Measurements from ENCODE around the gene COL6A5. TPM values are rescaled to one million over a fixed set of nuclear protein-coding genes. Genes with fewer than 3 reads are reported as not detected.
"Not testable (repeated sequence)": the region's sequence is repeated elsewhere in the genome, so short reads cannot be mapped to it uniquely, and the experiment has no call there.

Gene COL6A5
- total RNA-seq, 1 experiment from 2014 or later, result not detected

GRCh38 chr3:130395916-130396315, 50.4 kb downstream of the COL6A5 start:
- peak; percentile 80 for ATAC-seq
- ChIA-PET POLR2A (ENCODE audit: unreplicated experiment) (no interaction called here), CTCF (no interaction called here)
- Histone ChIP-seq H3K9ac (ENCODE audit: low read length) (no peak overlapping the region), H2AFZ (ENCODE audit: low read length) (no peak overlapping the region), H3K4me3 (ENCODE audit: low read length) (no peak overlapping the region), H3K4me2 (ENCODE audit: low read length) (peak overlapping the region; percentile 40), H3K9me2 (replicated peaks; ENCODE audit: low read length) (no peaks in the 10 kb centered on the region), H3F3A (ENCODE audit: low read length, unreplicated experiment) (no peaks in the 10 kb centered on the region), H4K20me1 (ENCODE audit: low read length) (no peaks in the 10 kb centered on the region), H3K79me2 (ENCODE audit: low read length) (no peaks in the 10 kb centered on the region), H3K27ac (ENCODE audit: low read length) (peak overlapping the region; percentile 53), H3K36me3 (ENCODE audit: low read depth, low read length) (no peaks in the 10 kb centered on the region), H3K27me3 (ENCODE audit: low read length) (no peaks in the 10 kb centered on the region), H3K9me3 (ENCODE audit: low read length) (no peaks in the 10 kb centered on the region), H3K4me1 (ENCODE audit: insufficient read depth, low read length) (peaks cover 15% of the 10 kb centered on the region)
- DNase-seq, result peak; percentile 85
- intact Hi-C loops (cut with micrococcal nuclease), result no loop called here
- no peak for TF ChIP-seq EZH2phosphoT487 (IDR thresholded peaks at IDR 0.05; ENCODE audit: borderline replicate concordance, low read length)
- TF ChIP-seq EZH2 (IDR thresholded peaks at IDR 0.05; ENCODE audit: low read length, unreplicated experiment), result no peak
- no TSS peak for BruUV-seq (replicated peaks)

- H3K4me3 ChIP-seq (ENCODE audit: low read length), result no peak overlapping the region
- no TSS peak for BruUV-seq (replicated peaks)
- no peak overlapping the region for H3K9ac ChIP-seq (ENCODE audit: low read length)
- DNase-seq, result no peak
- no peak overlapping the region for H3K27ac ChIP-seq (ENCODE audit: low read length)
- TF ChIP-seq EZH2 (IDR thresholded peaks at IDR 0.05; ENCODE audit: low read length, unreplicated experiment) (no peak), EZH2phosphoT487 (IDR thresholded peaks at IDR 0.05; ENCODE audit: borderline replicate concordance, low read length) (no peak)
- TF ChIP-seq, protein P1, sequence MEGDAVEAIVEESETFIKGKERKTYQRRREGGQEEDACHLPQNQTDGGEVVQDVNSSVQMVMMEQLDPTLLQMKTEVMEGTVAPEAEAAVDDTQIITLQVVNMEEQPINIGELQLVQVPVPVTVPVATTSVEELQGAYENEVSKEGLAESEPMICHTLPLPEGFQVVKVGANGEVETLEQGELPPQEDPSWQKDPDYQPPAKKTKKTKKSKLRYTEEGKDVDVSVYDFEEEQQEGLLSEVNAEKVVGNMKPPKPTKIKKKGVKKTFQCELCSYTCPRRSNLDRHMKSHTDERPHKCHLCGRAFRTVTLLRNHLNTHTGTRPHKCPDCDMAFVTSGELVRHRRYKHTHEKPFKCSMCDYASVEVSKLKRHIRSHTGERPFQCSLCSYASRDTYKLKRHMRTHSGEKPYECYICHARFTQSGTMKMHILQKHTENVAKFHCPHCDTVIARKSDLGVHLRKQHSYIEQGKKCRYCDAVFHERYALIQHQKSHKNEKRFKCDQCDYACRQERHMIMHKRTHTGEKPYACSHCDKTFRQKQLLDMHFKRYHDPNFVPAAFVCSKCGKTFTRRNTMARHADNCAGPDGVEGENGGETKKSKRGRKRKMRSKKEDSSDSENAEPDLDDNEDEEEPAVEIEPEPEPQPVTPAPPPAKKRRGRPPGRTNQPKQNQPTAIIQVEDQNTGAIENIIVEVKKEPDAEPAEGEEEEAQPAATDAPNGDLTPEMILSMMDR (conservative IDR thresholded peaks at IDR 0.05; ENCODE audit: low read depth, low read length), result no peak
- no peaks in the 10 kb centered on the region for H4K20me1 ChIP-seq (ENCODE audit: low read length)
- intact Hi-C loops (cut with micrococcal nuclease), result no loop called here
- peaks cover 4% of the 10 kb centered on the region; the same call in 1 of the 2 replicates for H3K9me3 ChIP-seq (ENCODE audit: low read length)
- H3K79me2 ChIP-seq (ENCODE audit: low read length), result no peaks in the 10 kb centered on the region
- POLR2A ChIA-PET (ENCODE audit: unreplicated experiment), result no interaction called here
- H3F3A ChIP-seq (ENCODE audit: low read length, unreplicated experiment), result no peaks in the 10 kb centered on the region
- no peak overlapping the region for H2AFZ ChIP-seq (ENCODE audit: low read length)
- no peaks in the 10 kb centered on the region for H3K36me3 ChIP-seq (ENCODE audit: low read depth, low read length)
- CTCF ChIA-PET, result no interaction called here
- no peaks in the 10 kb centered on the region for H3K4me1 ChIP-seq (ENCODE audit: insufficient read depth, low read length)
- no peak overlapping the region for H3K4me2 ChIP-seq (ENCODE audit: low read length)
- H3K9me2 ChIP-seq (replicated peaks; ENCODE audit: low read length), result no peaks in the 10 kb centered on the region
- no peak for ATAC-seq
- H3K27me3 ChIP-seq (ENCODE audit: low read length), result no peaks in the 10 kb centered on the region
These were observed 58.9 kb downstream of the COL6A5 start for GRCh38 chr3:130404401-130404800.

GRCh38 chr3:130405956-130406355, 60.5 kb downstream of the COL6A5 start:
- Histone ChIP-seq H2AFZ (ENCODE audit: low read length) (no peak overlapping the region), H3K9me2 (replicated peaks; ENCODE audit: low read length) (no peaks in the 10 kb centered on the region), H3F3A (ENCODE audit: low read length, unreplicated experiment) (no peaks in the 10 kb centered on the region), H3K36me3 (ENCODE audit: low read depth, low read length) (no peaks in the 10 kb centered on the region), H3K4me2 (ENCODE audit: low read length) (no peak overlapping the region), H3K4me1 (ENCODE audit: insufficient read depth, low read length) (no peaks in the 10 kb centered on the region), H3K9ac (ENCODE audit: low read length) (no peak overlapping the region), H3K79me2 (ENCODE audit: low read length) (no peaks in the 10 kb centered on the region), H3K9me3 (ENCODE audit: low read length) (peaks cover 4% of the 10 kb centered on the region; the same call in 1 of the 2 replicates), H3K4me3 (ENCODE audit: low read length) (no peak overlapping the region), H3K27ac (ENCODE audit: low read length) (no peak overlapping the region), H3K27me3 (ENCODE audit: low read length) (no peaks in the 10 kb centered on the region), H4K20me1 (ENCODE audit: low read length) (no peaks in the 10 kb centered on the region)
- no TSS peak for BruUV-seq (replicated peaks)
- no peak for DNase-seq
- TF ChIP-seq, protein P1 (conservative IDR thresholded peaks at IDR 0.05; ENCODE audit: low read depth, low read length), result no peak
- no peak for ATAC-seq
- ChIA-PET POLR2A (ENCODE audit: unreplicated experiment) (no interaction called here), CTCF (no interaction called here)
- intact Hi-C loops (cut with micrococcal nuclease), result no loop called here

DNA sequence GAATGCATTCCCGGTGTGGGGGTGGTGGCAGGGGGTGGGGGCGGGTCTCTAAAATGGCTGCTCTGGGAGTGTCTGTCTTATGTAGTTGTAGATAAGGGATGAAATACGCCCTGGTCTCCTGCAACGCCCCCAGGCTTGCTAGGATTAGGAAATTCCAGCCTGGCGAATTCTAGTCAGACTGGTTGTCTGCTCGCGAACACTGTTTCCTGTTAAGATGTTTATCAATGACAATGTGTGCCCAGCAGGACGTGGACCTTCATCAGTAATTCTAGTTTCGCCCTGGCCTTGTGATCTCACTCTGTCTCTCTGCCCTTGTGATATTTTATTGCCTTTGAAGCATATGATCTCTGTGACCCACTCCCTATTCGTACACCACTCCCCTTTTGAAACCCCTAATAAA, 62.8 kb downstream of the COL6A5 start:
- H2AFZ ChIP-seq (ENCODE audit: low read length); H3K9me3 ChIP-seq (ENCODE audit: low read length); DNase-seq; H3K9ac ChIP-seq (ENCODE audit: low read length); H3K79me2 ChIP-seq (ENCODE audit: low read length); POLR2A ChIA-PET (ENCODE audit: unreplicated experiment); H3K36me3 ChIP-seq (ENCODE audit: low read depth, low read length); H4K20me1 ChIP-seq (ENCODE audit: low read length); H3K9me2 ChIP-seq (replicated peaks; ENCODE audit: low read length); BruUV-seq (replicated peaks); H3K4me1 ChIP-seq (ENCODE audit: insufficient read depth, low read length); H3K27ac ChIP-seq (ENCODE audit: low read length); H3K4me3 ChIP-seq (ENCODE audit: low read length); H3K4me2 ChIP-seq (ENCODE audit: low read length); intact Hi-C loops (cut with micrococcal nuclease); H3K27me3 ChIP-seq (ENCODE audit: low read length); CTCF ChIA-PET; ATAC-seq; H3F3A ChIP-seq (ENCODE audit: low read length, unreplicated experiment): not testable (repeated sequence)

Measured in PC-3 (cell line).